ENCODE measurements around the gene XXYLT1.

The XXYLT1 gene

DNA sequence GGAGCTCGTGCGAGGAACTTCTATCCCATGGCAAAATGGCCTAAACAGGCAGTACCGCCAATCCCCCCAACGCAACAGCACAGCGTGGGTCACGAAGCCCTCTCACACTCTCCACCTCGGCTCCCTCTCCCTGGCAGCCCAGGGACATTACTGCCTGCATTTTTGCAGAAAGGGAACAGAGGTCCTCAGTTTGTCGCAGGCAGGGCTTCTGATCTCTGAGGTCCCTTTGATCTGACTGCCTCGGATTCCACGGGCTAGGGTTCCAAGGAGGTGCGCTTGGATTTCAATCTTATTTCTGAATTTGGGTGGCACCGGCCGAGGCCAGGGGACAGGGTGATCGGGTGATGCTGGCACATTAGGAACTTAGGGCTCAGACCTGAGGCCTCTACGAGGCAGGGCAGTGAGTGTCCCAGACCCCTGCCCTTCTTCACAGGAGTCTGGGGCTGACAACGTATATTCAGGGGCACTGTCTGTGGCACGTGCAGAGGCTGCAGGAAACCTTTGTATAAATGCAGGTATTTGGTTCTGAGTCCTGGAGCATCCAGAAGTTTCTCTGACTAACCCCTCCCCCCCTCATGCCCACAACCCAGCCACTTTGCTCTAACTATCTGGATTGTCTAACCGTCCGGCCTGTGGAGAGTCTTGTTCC, 197.9 kb downstream of the XXYLT1 start:
- no peak for DNase-seq

- no peak for DNase-seq
Observed at GRCh38 chr3:195071916-195072820, 198.8 kb downstream of the XXYLT1 start.

GRCh38 chr3:195071011-195071728, 199.8 kb downstream of the XXYLT1 start:
- no peak for DNase-seq

DNA sequence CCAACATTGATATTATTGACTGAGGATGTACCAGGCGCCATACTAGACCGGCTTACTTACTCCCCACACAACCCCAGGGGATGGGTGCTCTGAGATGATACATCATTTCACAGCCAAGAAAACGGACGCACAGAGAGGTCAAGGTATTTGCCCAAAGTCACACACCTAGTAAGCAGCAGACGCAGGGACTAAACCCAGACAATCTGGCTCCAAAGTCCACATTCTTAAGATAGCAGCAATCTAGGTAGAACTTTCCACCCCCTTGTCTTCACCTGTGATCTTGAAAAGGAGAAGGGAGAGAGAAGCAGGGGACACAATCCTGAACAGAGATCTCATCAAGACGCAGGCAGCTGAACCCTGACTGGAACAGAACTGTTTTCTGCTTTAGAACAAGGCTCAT, 200.6 kb downstream of the XXYLT1 start:
- no peak for DNase-seq

GRCh38 chr3:195069501-195070251, 201.3 kb downstream of the XXYLT1 start:
- DNase-seq = no peak

DNA sequence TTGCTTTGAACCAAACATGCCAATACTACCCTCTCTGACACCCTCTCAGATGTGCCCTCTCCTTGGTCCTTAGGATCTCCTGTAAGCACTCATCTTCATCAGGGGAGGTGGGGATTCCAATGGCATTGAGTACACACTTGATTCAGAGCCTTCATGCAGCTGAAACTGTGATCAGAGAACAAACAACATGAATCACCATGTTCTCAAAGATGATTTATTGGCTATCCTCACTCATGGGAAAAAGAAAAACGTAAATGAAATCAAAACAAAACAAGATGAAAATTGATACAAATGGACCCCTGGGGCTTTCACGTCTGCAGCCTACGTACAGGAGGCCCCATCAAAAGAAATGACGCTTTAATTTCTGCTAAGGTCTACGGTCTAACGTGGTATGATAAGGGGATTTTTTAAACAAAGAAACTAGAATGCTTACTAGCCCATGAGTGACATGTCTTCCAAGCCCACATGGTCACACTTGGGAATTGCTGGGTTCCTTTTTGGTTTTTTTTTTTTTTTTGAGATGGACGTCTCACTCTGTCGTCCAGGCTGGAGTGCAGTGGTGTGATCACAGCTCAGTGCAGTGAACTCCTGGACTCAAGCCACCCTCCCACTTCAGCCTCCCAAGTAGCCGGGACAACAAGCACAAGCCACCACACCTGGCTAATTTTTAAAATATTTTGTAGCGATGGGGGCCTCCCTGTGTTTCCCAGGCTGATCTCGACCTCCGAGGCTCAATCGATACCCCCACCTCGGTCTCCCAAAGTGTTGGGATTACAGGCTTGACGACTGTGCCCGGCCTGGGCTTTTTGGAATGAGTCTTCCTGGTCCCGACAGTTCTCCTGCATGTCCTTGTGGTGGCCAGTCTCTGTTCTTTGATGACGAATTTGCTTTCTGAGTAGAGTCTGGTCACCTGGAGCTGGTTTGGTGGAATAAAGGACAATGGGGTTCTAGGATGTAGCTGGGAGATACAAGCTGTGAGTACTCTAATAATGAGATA, 202.6 kb downstream of the XXYLT1 start:
- DNase-seq = no peak

DNA sequence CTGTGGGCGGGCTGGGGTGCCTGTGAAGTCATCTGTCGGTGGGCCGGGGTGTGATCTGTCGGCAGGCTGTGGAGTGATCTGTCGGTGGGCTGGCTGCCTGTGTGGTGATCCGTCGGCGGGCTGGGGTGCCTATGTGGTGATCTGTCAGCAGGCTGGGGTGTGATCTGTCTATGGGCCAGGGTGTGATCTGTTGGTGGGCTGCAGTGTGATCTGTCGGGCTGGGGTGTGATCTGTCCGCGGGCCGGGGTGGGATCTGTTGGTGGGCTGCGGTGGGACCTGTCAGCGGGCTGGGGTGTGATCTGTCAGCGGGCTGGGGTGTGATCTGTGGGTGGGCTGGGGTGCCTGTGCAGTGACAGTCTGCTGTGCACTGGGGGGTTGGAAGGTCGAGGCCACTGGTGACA, 204.5 kb downstream of the XXYLT1 start:
- DNase-seq = no peak

DNA sequence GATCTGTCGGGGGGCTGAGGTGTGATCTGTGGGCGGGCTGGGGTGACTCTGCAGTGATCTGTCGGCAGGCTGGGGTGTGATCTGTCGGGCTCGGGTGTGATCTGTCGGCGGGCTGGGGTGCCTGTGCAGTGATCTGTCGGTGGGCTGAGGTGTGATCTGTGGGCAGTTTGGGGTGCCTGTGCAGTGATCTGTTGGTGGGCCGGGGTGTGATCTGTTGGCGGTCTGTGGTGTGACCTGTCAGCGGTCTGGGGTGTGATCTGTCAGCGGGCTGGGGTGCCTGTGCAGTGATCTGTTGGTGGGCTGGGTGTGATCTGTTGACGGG, 205.1 kb downstream of the XXYLT1 start:
- DNase-seq = no peak

DNA sequence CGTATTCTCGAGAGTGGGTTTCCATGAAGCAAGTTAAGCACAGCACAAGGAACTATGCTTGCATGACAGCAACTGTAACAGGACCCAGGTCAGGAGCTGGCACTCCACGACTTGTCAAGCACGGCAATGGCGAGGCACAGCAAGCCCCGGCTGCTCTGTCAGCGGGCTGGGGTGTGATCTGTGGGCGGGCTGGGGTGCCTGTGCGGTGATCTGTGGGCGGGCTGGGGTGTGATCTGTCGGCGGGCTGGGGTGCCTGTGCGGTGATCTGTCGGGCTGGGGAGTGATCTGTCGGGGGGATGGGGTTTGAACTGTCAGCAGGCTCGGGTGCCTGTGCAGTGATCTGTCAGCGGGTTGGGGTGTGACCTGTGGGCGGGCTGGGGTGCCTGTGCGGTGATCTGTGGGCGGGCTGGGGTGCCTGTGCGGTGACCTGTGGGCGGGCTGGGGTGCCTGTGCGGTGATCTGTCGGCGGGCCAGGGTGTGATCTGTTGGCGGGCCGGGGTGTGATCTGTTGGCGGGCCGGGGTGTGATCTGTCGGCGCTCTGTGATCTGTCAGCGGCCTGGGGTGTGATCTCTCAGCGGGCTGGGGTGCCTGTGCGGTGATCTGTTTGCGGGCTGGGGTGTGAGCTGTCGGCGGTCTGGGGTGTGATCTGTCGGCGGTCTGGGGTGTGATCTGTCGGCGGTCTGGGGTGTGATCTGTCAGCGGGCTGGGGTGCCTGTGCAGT, 205.7 kb downstream of the XXYLT1 start:
- no peak for DNase-seq

GRCh38 chr3:195064300-195064931, 206.5 kb downstream of the XXYLT1 start:
- DNase-seq = no peak

- DNase-seq = no peak
Observed at GRCh38 chr3:195063581-195064193, 207.3 kb downstream of the XXYLT1 start.

DNA sequence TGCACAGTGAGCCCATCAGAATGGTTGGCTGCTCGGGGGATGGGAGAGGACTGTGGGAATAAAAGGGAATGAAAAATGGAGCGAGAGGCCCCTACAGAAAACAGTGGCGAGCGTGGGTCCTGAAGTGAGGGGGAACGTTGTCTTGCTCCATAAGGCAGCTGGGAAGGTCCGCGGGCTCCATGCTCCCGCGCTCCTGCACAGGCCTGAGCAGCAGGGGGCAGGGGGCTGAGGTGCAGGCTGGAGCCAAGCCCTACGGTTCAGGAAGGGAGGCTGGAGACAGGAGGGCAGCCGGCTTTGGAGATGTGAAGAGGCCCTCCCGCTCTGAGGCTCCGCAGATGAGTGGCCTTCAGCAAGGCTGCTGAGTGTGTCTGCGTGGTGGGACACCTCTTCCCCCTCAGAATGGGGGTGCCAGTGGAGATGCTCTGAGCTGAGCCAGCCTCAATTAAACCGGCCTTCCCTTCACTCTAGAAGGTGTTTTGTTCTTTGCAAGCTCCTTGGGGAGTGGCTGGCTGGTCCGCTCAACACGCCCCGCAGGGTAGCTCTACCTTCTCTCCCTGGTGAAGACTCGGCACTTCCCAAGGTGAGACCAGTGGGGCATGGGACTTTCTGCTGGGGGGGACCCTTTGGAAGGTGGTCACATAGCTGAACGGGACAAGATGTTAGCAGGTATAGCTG, 208.0 kb downstream of the XXYLT1 start:
- DNase-seq = no peak

- DNase-seq = no peak
Observed at GRCh38 chr3:195061756-195062655, 209.0 kb downstream of the XXYLT1 start.

GRCh38 chr3:195060531-195061291, 210.2 kb downstream of the XXYLT1 start:
- DNase-seq = no peak

- DNase-seq = no peak
Observed at GRCh38 chr3:195060217-195060481, 210.8 kb downstream of the XXYLT1 start.

DNA sequence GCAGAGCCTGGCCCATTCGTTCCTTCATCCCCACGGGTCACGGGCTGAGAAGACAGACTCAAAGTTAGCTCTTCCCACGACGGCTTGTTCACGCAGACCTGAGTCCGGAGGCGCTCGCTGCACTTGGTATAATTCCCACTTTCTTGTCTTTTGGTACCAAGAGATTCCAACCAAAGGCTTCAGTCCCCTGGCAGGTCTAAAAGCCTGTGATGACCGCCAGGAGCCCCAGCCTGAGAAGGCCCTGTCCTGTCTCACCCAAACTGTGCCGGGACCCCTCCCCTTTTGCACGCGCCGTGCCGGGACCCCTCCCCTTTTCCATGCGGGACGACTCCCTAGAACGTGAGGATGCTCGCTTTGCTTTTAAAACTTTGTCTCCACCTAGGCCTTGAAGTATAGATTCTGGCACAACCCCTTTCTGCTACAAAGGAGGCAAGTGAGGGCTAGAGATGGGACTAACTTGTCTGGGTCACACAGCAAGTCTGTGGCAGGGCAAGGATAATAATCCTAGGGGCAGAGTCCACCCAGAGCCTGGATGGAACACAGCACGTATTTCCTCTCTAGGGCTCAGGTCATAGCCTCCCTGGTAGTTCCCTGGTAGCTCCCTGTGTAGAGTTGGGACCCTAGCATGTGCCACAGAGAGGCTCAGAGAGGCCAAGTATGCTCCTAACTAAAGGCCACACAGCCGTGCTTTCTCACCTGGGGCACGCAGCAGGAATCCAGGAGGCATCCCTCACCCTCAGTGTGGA, 211.3 kb downstream of the XXYLT1 start:
- no peak for DNase-seq

DNA sequence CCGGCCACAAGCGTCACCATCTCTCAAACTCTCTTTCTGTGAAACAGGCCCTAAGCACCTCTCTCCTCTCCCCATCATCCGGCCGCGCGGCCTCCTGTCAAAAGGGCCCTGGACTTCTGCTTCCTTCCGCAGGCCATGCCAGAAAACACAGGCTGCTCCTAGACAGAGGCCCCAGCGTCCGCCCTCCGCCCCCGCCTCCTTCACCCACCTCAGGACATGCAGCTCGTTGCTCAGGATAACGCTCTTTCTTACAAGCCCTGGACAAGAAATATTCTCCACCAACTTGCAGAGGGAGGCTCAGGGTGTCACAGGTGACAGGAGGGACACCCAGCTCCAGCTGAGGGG, 212.0 kb downstream of the XXYLT1 start:
- DNase-seq = no peak

Measured in activated CD4-positive, CD25-positive, alpha-beta regulatory T cell (primary cell).